ENCODE data around the gene ABLIM2. TPM values are rescaled to one million over a fixed set of nuclear protein-coding genes. Genes with fewer than 3 reads are reported as not detected.

ABLIM2 gene
- total and polyA plus RNA-seq, 5 donors from 2014 or later, result 0.88 to 2.0 (median 1.2) TPM

- H3K27ac ChIP-seq (ENCODE audit: insufficient read depth, low read length, poor library complexity, severe bottlenecking), result no peak overlapping the region
- peaks cover 12% of the 10 kb centered on the region for H3K27me3 Mint-ChIP-seq
- peaks cover 0 to 2% (median 0%) of the 10 kb centered on the region in 7 donors for H3K9me3 Mint-ChIP-seq
- H3K4me1 Mint-ChIP-seq, result peaks cover 0 to 4% (median 1%) of the 10 kb centered on the region in 4 donors
- DNase-seq, result no peak
- H3K9me3 ChIP-seq (ENCODE audit: control insufficient read depth in 2 of 2, low read length in 2 of 2), result no peaks in the 10 kb centered on the region
- ATAC-seq (ENCODE audit: low read depth in 2 of 2), result no peak
- no peak overlapping the region for H3K27ac Mint-ChIP-seq
- H3K36me3 Mint-ChIP-seq, result peaks cover 4% of the 10 kb centered on the region
- no peaks in the 10 kb centered on the region for H3K4me1 ChIP-seq (ENCODE audit: control insufficient read depth, insufficient read depth, low read length, poor library complexity, severe bottlenecking)
- no peaks in the 10 kb centered on the region for H3K36me3 ChIP-seq (ENCODE audit: control insufficient read depth, insufficient read depth, low read length)
- H3K4me3 Mint-ChIP-seq, result no peak overlapping the region
- no peaks in the 10 kb centered on the region for H3K27me3 ChIP-seq (ENCODE audit: control insufficient read depth, insufficient read depth, low read length)
- H3K4me3 ChIP-seq (ENCODE audit: low read depth, low read length), result no peak overlapping the region
These were observed 143.1 kb downstream of the ABLIM2 start for GRCh38 chr4:8015512-8015911.

- no peaks in the 10 kb centered on the region for H3K9me3 ChIP-seq (ENCODE audit: control insufficient read depth in 2 of 2, low read length in 2 of 2)
- Mint-ChIP-seq H3K27me3 (peaks cover 8% of the 10 kb centered on the region), H3K36me3 (peaks cover under 1% of the 10 kb centered on the region), H3K27ac (no peak overlapping the region), H3K4me1 (peaks cover 0 to 4% (median 1%) of the 10 kb centered on the region in 4 donors), H3K4me3 (no peak overlapping the region), H3K9me3 (peaks cover 0 to 2% (median 0%) of the 10 kb centered on the region in 7 donors)
- no peaks in the 10 kb centered on the region for H3K4me1 ChIP-seq (ENCODE audit: control insufficient read depth, insufficient read depth, low read length, poor library complexity, severe bottlenecking)
- H3K27ac ChIP-seq (ENCODE audit: insufficient read depth, low read length, poor library complexity, severe bottlenecking), result no peak overlapping the region
- H3K27me3 ChIP-seq (ENCODE audit: control insufficient read depth, insufficient read depth, low read length), result no peaks in the 10 kb centered on the region
- H3K36me3 ChIP-seq (ENCODE audit: control insufficient read depth, insufficient read depth, low read length), result no peaks in the 10 kb centered on the region
- DNase-seq (no peak), ATAC-seq (ENCODE audit: low read depth in 2 of 2) (no peak)
- H3K4me3 ChIP-seq (ENCODE audit: low read depth, low read length), result no peak overlapping the region
These were observed 144.5 kb downstream of the ABLIM2 start for GRCh38 chr4:8013976-8014726.

GRCh38 chr4:8012517-8012916 is 146.1 kb downstream of the ABLIM2 start:
- peaks cover 0 to 4% (median 1%) of the 10 kb centered on the region in 4 donors for H3K4me1 Mint-ChIP-seq
- Histone ChIP-seq H3K4me3 (ENCODE audit: low read depth, low read length) (no peak overlapping the region), H3K27me3 (ENCODE audit: control insufficient read depth, insufficient read depth, low read length) (no peaks in the 10 kb centered on the region), H3K36me3 (ENCODE audit: control insufficient read depth, insufficient read depth, low read length) (no peaks in the 10 kb centered on the region), H3K4me1 (ENCODE audit: control insufficient read depth, insufficient read depth, low read length, poor library complexity, severe bottlenecking) (no peaks in the 10 kb centered on the region), H3K27ac (ENCODE audit: insufficient read depth, low read length, poor library complexity, severe bottlenecking) (no peak overlapping the region), H3K9me3 (ENCODE audit: control insufficient read depth in 2 of 2, low read length in 2 of 2) (no peaks in the 10 kb centered on the region)
- no peak for ATAC-seq (ENCODE audit: low read depth in 2 of 2)
- no peak overlapping the region for H3K27ac Mint-ChIP-seq
- peaks cover 8% of the 10 kb centered on the region for H3K27me3 Mint-ChIP-seq
- no peak overlapping the region for H3K4me3 Mint-ChIP-seq
- H3K36me3 Mint-ChIP-seq, result peaks cover 3% of the 10 kb centered on the region
- no peak for DNase-seq
- peaks cover 0 to 2% (median 0%) of the 10 kb centered on the region in 7 donors for H3K9me3 Mint-ChIP-seq

GRCh38 chr4:8010618-8011017 is 148.0 kb downstream of the ABLIM2 start:
- Histone ChIP-seq H3K4me1 (ENCODE audit: control insufficient read depth, insufficient read depth, low read length, poor library complexity, severe bottlenecking) (no peaks in the 10 kb centered on the region), H3K9me3 (ENCODE audit: control insufficient read depth in 2 of 2, low read length in 2 of 2) (no peaks in the 10 kb centered on the region), H3K27ac (ENCODE audit: insufficient read depth, low read length, poor library complexity, severe bottlenecking) (no peak overlapping the region), H3K27me3 (ENCODE audit: control insufficient read depth, insufficient read depth, low read length) (no peaks in the 10 kb centered on the region), H3K4me3 (ENCODE audit: low read depth, low read length) (no peak overlapping the region), H3K36me3 (ENCODE audit: control insufficient read depth, insufficient read depth, low read length) (no peaks in the 10 kb centered on the region)
- Mint-ChIP-seq H3K4me3 (no peak overlapping the region), H3K27ac (no peak overlapping the region), H3K27me3 (no peaks in the 10 kb centered on the region), H3K4me1 (peaks cover 0 to 4% (median 1%) of the 10 kb centered on the region in 4 donors), H3K36me3 (peaks cover 3% of the 10 kb centered on the region), H3K9me3 (peaks cover 0 to 2% (median 0%) of the 10 kb centered on the region in 7 donors)
- no peak for DNase-seq
- ATAC-seq (ENCODE audit: low read depth in 2 of 2), result no peak

GRCh38 chr4:8009710-8010511 is 148.7 kb downstream of the ABLIM2 start:
- Histone ChIP-seq H3K36me3 (ENCODE audit: control insufficient read depth, insufficient read depth, low read length) (no peaks in the 10 kb centered on the region), H3K4me1 (ENCODE audit: control insufficient read depth, insufficient read depth, low read length, poor library complexity, severe bottlenecking) (no peaks in the 10 kb centered on the region), H3K4me3 (ENCODE audit: low read depth, low read length) (no peak overlapping the region), H3K9me3 (ENCODE audit: control insufficient read depth in 2 of 2, low read length in 2 of 2) (no peaks in the 10 kb centered on the region), H3K27ac (ENCODE audit: insufficient read depth, low read length, poor library complexity, severe bottlenecking) (no peak overlapping the region), H3K27me3 (ENCODE audit: control insufficient read depth, insufficient read depth, low read length) (no peaks in the 10 kb centered on the region)
- Mint-ChIP-seq H3K27ac (no peak overlapping the region), H3K9me3 (peaks cover 0 to 2% (median 0%) of the 10 kb centered on the region in 7 donors), H3K27me3 (no peaks in the 10 kb centered on the region), H3K4me1 (peaks cover 0 to 2% (median 0%) of the 10 kb centered on the region in 4 donors), H3K36me3 (peaks cover 3% of the 10 kb centered on the region), H3K4me3 (no peak overlapping the region)
- no peak for DNase-seq
- no peak for ATAC-seq (ENCODE audit: low read depth in 2 of 2)

- peaks cover 0 to 2% (median 0%) of the 10 kb centered on the region in 7 donors for H3K9me3 Mint-ChIP-seq
- H3K36me3 ChIP-seq (ENCODE audit: control insufficient read depth, insufficient read depth, low read length), result no peaks in the 10 kb centered on the region
These were observed 149.5 kb downstream of the ABLIM2 start for GRCh38 chr4:8009097-8009496.

GRCh38 chr4:8008391-8008790 is 150.2 kb downstream of the ABLIM2 start:
- H3K4me3 Mint-ChIP-seq, result no peak overlapping the region
- H3K27me3 Mint-ChIP-seq, result no peaks in the 10 kb centered on the region
- no peaks in the 10 kb centered on the region for H3K27me3 ChIP-seq (ENCODE audit: control insufficient read depth, insufficient read depth, low read length)
- peaks cover 0 to 2% (median 0%) of the 10 kb centered on the region in 7 donors for H3K9me3 Mint-ChIP-seq
- no peaks in the 10 kb centered on the region for H3K4me1 Mint-ChIP-seq
- no peak overlapping the region for H3K4me3 ChIP-seq (ENCODE audit: low read depth, low read length)
- ATAC-seq (ENCODE audit: low read depth in 2 of 2) (no peak), DNase-seq (no peak)
- H3K27ac ChIP-seq (ENCODE audit: insufficient read depth, low read length, poor library complexity, severe bottlenecking), result no peak overlapping the region
- H3K4me1 ChIP-seq (ENCODE audit: control insufficient read depth, insufficient read depth, low read length, poor library complexity, severe bottlenecking), result no peaks in the 10 kb centered on the region
- H3K9me3 ChIP-seq (ENCODE audit: control insufficient read depth in 2 of 2, low read length in 2 of 2), result no peaks in the 10 kb centered on the region
- no peak overlapping the region for H3K27ac Mint-ChIP-seq
- H3K36me3 Mint-ChIP-seq, result peaks cover 3% of the 10 kb centered on the region
- no peaks in the 10 kb centered on the region for H3K36me3 ChIP-seq (ENCODE audit: control insufficient read depth, insufficient read depth, low read length)

More at GRCh38 chr4:8009097-8009496, 149.5 kb downstream of the ABLIM2 start:
- Histone ChIP-seq H3K27me3 (ENCODE audit: control insufficient read depth, insufficient read depth, low read length) (no peaks in the 10 kb centered on the region), H3K4me3 (ENCODE audit: low read depth, low read length) (no peak overlapping the region), H3K9me3 (ENCODE audit: control insufficient read depth in 2 of 2, low read length in 2 of 2) (no peaks in the 10 kb centered on the region), H3K27ac (ENCODE audit: insufficient read depth, low read length, poor library complexity, severe bottlenecking) (no peak overlapping the region), H3K4me1 (ENCODE audit: control insufficient read depth, insufficient read depth, low read length, poor library complexity, severe bottlenecking) (no peaks in the 10 kb centered on the region)
- no peak for DNase-seq
- H3K4me1 Mint-ChIP-seq, result no peaks in the 10 kb centered on the region
- H3K36me3 Mint-ChIP-seq, result peaks cover 3% of the 10 kb centered on the region
- H3K27me3 Mint-ChIP-seq, result no peaks in the 10 kb centered on the region
- ATAC-seq (ENCODE audit: low read depth in 2 of 2), result no peak
- H3K27ac Mint-ChIP-seq, result no peak overlapping the region
- H3K4me3 Mint-ChIP-seq, result no peak overlapping the region

Data from CD4-positive, CD25-positive, alpha-beta regulatory T cell (primary cell).